HG02571 (cell line): ENCODE measurements around the gene DCAF6.

Experiments
- ATAC-seq: cut with Tn5 transposase; IDR thresholded peaks from one replicate; pipeline ENCODE4 v1.9.1; 2021; ENCODE audit warnings: mild to moderate bottlenecking, moderate library complexity; ENCODE audit not compliant: unreplicated experiment

DCAF6 gene

DNA sequence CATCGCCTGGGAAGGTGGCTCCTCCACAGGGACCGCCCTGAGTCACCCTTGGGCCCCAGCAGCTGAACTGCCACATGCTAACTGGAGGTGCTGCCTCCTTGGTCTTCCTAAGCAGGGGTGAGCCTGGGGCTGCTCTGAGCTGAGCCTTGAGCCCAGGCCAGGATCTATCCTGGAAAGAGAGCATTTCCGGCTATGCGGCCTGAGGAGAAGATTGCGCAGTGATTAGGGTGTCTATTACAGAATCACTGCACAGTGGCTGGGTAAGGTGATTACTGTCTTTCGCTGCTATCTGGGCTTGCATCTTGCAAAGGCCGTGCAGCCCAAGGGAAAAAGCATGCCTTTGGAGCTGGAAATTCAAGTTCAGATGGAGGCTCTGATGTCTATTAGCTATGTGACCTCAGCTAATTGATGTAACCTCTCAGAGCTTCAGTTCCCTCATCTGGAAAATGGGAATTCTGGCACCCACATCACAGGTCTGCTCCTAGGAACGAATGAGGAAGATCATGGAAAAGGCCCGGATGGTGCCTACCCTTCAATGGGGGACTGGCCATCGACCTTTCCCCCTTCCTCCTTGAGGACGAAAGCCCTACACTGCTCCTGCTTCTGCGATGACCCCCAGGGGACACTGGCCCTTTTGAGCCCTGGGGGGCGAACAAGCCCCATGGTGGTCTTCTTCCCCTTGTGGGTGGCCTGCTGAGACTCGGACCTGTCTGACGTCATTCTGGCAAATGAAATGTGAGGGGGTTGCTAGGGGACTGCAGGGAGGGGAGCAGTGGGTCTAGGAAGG lies 162.2 kb downstream of the DCAF6 start:
- ATAC-seq, result no peak

DNA sequence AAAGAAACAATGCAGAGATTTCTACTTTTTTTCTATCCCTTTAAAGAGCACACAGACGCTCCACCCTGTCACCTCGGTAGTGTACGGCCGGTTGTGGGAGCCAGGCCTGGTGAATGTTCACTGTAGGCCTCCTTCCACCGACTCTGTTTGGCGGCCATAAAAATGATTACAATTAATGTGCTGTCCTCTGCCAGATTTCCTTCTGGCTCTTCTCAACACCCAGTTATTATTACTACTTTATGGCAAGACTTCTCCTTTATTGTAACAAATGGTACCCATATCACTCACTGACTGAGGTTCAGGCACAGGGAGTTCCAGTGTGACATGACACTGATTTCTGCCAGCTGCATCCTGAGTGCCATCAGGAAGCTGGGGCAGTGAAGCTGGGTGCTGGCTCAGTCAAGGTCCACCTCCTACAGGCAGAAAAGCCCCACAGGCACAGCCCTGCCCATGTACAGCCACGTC lies 162.9 kb downstream of the DCAF6 start:
- ATAC-seq, result no peak

DNA sequence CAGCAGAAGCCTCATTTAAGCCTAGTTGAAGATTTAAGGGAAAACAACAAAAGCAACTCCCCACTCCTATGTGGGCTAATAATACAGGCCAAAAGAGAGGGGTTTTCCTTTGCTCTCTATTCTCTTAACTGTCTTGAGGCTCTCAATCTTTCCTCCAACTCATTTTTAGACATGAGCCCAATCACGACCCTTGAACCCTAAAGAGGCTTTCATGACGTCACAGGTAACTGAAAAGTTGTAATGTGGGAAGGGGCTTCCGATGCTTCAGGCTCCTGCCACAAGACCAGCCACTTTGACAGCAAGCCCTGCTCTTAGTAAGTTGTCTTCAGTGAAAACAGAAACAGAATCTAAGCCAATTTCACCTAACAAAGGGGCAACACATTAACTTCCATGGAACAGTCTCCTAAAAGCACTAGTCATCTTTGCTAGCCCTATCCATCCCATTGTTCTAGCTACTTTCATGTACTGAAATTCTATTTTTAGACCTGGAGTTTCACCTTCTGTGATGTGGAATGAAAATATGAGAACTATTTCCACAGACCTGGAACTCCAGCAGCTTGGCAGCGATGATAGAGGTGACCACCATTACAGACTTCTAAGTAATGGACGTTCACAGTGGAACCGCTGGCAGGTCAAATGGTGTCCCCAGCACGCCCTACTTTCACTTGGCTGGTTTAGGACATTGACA lies 164.0 kb downstream of the DCAF6 start:
- no peak for ATAC-seq

GRCh38 chr1:168101336-168101735 lies 164.9 kb downstream of the DCAF6 start:
- no peak for ATAC-seq

- ATAC-seq, result no peak
These were observed 166.0 kb downstream of the DCAF6 start for GRCh38 chr1:168102487-168102886.

GRCh38 chr1:168104535-168104934 lies 168.1 kb downstream of the DCAF6 start:
- ATAC-seq, result no peak

GRCh38 chr1:168105846-168106245 lies 169.4 kb downstream of the DCAF6 start:
- ATAC-seq, result no peak

GRCh38 chr1:168106274-168106673 lies 169.8 kb downstream of the DCAF6 start:
- no peak for ATAC-seq

DNA sequence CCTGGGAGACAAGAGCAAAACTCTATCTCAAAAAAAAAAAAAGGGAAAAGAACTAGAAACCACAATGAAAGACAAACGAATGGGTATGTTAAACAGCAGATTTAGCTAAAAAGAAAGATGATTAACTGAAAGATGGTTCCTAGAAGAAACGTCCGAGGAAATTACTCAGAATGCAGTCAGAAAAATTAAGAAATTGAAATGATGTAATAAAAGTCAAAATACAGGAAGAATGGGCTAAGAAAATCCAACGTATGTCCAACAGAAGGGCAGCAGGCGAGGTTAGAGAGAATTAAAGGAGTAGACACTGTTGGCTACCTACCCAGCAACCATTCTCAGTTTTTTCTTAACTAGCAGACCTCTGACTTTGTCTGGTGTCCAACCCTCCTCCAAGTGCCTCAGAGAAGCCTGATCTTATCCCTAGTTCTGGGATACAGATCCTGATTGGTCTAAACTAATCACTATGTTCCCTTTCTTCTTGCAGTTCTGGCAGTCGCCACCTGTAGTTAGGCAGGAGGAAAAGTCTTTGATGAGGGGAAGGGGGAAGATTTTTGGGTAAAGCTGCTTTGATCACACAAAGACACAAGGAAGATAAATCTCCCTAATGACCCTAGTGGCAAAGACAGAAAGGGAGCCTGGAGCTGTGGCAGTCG lies 174.5 kb downstream of the DCAF6 start:
- no peak for ATAC-seq

DNA sequence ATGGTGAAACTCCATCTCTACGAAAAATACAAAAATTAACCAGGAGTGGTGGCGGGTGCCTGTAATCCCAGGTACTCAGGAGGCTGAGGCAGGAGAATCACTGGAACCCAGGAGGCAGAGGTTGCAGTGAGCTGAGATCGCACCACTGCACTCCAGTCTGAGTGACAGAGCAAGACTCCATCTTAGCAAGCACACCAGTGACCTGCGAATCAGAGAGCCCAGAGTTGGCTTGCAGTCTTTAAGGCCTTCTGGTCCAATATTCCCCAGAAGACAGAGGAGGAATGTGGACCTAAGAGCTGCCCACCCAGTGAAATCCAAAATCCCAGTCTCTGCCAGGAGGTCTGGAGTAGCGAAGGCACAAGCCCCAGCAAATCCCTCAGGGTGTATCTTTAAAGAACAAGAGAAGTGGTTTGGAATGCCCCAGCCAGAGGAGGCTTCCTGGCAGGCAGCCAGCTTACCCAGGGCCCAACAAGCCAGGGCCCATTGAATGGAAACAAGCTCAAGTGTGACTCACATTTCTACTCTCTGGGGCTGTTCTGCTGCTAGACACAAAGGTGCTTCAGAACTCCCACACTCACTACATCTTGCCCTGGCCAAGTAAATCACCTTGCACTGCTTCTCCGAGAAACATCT lies 176.3 kb downstream of the DCAF6 start:
- no peak for ATAC-seq

DNA sequence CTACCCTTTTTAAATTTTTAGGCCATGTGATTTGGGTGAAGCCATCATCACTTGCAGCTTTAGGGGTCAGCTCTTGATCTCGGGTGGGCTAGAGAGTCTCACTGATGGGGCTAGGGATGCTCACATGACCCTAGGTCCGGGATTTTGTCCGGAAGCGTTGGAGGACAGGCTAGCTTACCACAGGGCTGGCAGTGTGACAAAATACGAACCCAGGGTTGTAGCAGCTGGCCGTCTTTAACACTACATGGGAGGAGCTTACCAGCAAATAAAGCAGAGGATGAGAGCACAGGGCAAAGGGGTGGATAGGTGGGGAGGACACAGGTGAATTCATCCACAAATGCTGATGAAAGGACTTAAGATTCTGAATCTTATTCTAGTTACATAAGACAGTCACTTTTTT lies 178.4 kb downstream of the DCAF6 start:
- no peak for ATAC-seq

DNA sequence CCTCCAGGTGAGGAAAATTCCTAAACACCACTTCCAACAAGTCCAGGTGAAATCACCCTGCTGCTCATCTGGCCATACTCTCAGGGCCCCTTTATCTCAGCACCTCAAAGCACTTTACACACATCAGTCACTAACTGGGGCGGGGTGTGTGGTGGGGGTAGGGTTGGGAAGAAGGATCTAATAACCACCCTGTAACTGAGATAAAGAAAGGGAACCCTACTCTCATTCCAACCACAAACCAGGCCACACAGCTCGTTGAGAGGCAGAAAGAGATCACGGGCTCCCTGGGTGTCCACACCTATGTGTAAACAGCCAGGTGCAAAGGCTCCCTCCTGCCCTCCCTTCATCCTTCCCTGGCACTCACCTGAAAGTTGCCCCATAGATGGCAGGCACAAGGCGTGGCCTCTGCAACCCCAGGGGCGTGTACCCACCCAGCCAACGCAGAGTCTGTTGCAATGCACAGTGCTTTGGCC lies 179.9 kb downstream of the DCAF6 start:
- no peak for ATAC-seq

GRCh38 chr1:168119750-168120149 lies 183.3 kb downstream of the DCAF6 start:
- no peak for ATAC-seq

DNA sequence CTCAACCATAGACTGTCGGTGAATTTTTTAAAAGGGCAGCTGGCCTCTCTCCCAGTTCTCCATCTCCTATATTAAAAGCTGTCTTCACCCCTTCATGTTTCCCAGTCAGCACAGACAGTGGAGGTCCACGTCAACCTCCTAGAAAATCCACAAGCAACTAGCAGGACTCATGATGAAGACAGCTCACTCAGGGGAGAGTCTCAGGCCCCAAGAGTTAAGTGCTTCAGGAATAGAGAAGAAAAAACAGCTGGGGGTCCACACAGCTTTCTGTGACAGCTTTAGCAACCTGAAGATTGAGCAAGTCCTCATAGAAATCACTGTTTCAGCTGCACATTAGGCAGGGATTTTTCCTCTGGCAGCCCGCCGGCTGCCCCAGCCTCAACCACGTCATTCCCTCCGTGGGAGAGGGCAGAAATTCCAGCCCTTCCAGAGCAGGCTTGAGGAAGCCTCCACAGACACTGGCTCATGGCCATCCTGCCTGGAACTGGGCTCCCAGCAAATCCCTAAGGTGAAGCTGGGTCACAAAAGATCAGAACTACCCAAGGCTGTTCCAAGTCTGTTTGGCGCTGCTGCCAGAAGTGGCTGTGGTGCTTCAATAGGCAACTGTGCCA lies 185.0 kb downstream of the DCAF6 start:
- no peak for ATAC-seq

- no peak for ATAC-seq
These were observed 188.6 kb downstream of the DCAF6 start for GRCh38 chr1:168125051-168125450.
